ENCODE data around the gene GRAMD1C. TPM values are rescaled to one million over a fixed set of nuclear protein-coding genes. Genes with fewer than 3 reads are reported as not detected.

Gene GRAMD1C
- total RNA-seq, 1 donor from 2014 or later: 0.13 TPM

DNA sequence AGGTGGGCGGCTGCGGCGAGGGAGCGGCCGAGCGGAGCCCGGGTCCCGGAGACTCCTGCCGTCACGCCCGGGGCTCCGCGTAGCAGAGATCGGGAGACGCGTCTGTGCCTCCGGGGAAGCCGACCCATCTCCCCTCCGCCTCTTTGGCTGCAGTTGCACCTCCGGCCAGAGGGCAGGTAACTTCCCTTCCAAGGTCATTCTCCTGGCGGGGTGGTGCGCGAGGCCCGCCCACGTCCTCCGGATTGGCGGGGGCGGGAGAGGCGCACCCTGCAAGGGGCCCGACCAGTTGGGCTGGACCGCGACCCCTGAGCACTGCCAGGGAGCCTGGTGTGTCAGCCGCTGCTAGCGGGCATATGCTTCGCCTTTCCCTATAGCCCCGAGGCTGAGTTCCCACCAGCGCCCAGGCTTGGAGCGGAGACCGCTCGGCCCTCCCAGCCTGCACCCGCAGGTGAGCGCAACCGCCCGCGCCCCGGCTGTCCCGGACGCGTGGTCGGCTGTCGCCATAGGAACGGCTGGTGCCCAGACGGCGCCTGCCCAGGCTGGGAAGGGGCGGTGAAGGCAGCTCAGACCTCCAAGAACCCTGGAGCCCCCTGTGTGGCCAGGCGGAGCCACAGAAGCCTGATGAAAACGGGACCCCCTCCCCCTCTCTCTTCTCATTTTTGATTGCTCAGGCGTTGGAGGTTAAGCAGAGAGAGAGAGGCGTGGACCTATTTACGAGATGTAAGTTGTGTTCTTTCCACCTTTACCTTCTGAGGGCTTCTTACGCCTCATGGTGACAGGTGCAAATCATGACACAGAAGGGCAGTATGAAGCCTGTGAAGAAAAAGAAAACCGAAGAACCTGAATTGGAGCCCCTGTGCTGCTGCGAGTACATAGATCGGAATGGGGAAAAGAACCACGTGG is 109.7 kb downstream of the GRAMD1C start:
- DNase-seq (ENCODE audit: low read depth): no peak

DNA sequence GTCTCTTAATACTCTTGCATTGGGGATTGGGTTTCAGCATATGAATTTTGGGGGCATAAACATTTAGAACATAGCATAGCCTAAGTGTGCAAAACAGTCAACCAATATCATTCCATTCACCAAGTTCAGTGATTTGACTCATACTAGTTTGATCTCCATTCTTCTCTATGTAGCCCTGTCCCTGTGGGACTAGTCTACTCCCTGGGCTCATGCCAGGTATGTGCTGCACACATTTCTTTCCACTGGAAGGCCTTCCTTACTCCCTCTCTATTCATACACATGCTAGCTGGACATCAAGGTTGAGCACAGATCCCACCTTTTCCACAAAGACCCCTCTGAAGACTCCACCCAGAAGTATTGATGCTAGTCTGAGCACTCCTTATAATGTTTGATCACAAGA is 114.3 kb downstream of the GRAMD1C start:
- DNase-seq (ENCODE audit: low read depth): no peak

DNA sequence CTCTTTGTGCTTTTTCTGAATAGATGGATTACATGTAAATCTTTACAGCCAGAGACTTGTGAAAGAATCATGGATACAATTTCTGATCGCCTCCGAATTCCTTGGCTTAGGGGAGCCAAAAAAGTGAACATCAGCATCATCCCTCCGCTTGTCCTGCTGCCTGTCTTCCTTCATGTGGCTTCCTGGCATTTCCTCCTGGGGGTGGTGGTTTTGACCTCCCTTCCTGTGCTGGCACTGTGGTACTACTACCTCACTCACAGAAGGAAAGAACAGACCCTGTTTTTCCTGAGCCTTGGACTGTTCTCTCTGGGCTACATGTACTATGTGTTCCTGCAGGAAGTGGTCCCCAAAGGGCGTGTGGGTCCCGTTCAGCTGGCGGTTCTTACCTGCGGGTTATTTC is 115.1 kb downstream of the GRAMD1C start:
- no peak for DNase-seq (ENCODE audit: low read depth)

DNA sequence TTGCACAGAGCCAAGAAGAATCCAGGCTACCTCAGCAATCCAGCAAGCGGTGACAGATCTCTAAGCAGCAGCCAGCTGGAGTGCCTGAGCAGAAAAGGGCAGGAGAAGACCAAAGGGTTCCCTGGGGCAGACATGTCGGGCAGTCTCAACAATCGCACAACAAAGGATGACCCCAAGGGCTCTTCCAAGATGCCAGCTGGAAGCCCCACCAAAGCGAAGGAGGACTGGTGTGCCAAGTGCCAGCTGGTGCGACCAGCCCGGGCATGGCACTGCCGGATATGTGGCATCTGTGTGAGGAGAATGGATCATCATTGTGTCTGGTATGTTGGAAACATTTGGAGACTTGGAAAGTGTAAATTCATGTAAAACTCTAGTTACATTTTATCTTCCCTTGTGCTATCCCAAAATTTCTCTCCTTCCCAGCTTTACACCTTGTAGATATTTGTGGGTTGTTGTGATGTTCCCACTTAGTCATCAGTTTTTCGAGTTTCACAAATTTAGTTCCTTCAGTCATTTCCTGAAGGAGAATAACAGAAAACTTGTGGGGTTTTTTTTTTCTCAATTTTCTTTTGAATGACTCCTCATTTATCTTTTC is 115.6 kb downstream of the GRAMD1C start:
- peak; percentile 13 for DNase-seq (ENCODE audit: low read depth)

DNA sequence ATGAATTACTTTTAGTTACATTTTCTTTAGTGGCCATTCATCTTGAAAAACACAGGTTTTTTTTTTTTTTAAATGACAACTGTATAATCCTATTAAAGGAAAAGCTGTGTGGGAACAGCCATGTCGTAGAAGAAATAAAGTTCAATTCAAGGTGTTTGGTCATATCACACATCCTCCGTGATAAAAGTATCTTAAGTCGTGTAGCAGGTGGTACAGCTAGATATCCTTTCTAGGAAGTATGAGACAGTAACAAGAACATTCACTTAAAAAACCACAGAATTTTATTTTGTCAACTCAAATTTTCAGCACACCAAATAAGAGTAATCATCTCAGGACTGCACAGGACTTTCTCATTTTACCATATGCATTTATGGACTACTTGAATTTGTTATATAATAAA is 125.3 kb downstream of the GRAMD1C start:
- no peak for DNase-seq (ENCODE audit: low read depth)

DNA sequence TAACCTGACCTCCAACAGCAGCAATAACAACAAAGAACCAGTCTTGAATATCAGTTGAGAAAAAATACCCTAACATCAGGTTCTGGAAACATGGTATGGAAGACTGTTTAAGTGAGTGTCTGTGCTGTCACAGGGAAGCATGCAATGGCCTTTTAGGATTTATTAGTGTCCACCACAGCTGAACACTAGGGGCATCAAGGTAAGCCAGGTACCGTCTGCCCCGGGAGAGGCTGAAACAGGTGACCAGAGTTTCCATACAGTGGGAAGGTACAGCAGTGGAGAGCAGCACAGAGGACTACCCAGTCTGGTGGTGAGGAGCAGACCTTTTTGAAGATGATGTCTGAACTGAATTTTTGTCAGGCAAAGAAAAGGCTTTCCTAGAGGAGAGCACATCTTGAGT is 127.6 kb downstream of the GRAMD1C start:
- no peak for DNase-seq (ENCODE audit: low read depth)

DNA sequence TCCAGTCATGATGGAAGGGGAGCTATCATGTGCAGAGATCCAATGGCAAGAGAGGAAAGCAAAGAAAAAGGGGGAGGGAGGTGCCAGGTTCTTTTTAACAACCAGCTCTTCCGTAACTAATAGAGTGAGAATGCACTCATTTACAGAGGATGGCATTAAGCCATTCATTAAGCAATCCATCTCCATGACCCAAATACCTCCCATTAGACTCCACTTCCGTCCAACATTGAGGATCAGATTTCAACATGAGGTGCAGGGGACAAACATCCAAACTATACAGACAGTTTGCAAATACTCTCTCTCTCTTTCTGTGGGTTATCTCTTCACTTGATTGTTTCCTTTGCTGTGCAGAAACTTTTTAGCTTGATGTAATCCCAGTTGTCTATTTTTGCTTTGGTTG is 130.4 kb downstream of the GRAMD1C start:
- DNase-seq (ENCODE audit: low read depth): no peak

DNA sequence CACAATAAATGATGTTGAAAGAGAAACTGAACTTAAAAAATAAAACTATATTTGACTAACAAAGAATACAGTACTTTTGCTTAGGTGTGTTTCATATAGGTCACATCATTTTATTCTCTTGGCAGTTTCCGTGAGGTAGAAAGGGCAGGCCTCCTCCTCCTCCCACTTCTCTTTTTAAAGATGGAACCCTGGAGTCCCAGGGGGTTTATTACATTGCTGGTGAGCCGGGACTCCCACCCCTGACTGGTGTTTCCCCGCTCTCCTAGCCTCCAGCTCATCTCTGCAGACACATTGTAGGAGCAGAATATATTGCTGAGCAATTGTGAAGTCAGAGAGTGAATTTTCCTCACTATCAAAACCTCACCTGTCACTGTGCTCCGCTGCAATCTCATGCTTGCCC is 139.2 kb downstream of the GRAMD1C start:
- DNase-seq (ENCODE audit: low read depth): no peak

DNA sequence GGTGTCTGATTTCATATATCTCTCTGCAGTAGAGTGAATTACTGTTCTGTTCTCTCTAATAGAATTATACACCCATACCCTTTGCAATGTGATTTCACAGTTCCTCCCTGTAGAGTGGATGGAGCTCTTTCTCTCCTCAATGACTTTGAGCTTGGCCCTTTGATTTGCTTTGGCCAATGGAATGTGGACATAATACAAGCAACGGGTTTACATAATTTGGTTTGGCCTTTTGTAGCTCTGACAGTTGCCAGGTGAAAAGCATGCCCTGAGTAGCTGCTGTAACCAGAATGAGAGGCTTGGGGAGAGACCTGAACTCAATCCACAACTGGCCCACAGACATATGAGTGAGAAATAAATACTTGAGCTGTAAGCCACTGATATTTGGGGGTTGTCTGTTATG is 141.3 kb downstream of the GRAMD1C start:
- no peak for DNase-seq (ENCODE audit: low read depth)

DNA sequence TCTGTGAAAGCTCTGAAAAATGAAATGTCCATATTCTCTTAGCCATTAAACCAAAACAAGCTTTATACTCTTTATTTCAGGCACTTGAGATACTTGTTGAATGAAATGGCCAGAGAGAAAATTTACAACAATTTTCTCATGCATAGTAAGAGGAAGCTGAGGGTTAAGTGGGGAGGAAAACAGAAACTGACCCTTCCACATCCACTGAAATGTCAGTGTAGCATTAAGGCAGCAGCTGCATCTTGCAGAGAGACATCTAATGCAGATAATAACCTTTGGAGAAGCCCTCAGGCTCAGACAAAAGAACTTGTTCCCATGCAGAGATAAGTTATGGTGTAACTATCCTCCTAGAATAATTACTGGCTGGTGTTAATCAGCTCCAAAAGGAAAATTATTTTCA is 143.2 kb downstream of the GRAMD1C start:
- no peak for DNase-seq (ENCODE audit: low read depth)

DNA sequence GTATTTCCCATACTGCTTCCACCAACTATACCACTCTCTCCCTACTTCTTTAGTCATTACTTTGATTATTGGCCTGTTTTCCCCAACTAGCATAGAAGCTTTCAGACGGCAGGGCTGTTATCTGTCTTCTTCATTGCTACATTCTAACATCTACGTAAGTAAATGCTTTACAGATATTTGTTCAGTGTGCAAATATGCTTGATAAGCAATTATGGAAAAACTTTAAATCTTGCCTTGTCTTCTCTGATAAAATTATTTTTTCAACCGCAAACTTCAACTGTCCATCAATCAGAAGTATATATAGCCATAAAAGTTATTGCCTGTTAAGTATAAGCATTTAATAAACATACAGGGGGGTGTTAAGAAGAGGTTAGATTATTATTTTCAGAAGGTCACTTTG is 145.0 kb downstream of the GRAMD1C start:
- DNase-seq (ENCODE audit: low read depth): no peak

DNA sequence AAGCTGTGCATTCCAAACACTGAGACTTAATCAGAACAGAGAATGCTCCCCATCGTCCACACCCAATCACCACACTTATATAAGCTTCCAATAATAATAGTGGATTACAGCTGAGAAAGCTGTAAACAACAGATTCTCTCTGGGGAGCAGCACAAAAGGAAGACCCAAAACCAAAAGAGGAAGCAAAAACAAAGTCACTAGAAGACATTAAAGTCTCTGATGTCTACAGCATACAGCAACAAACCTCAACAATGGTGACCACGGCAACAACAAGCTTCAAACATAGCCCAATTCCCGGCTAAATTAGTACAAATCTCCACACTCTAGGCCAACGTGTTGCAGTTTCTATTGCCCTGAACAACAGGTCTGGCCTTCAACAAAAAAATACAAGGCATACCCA is 147.0 kb downstream of the GRAMD1C start:
- DNase-seq (ENCODE audit: low read depth): no peak

Other genes starting within 250 kb of the GRAMD1C start
- 22.5 and 23.7 TPM in 2 replicates for gene USF3, start 142.1 kb upstream of the GRAMD1C start, total RNA-seq
- gene NAA50, start 92.5 kb upstream of the GRAMD1C start, total RNA-seq: 188 and 263 TPM in 2 replicates
- gene ATP6V1A, start 91.8 kb upstream of the GRAMD1C start, total RNA-seq: 54.7 and 59.6 TPM in 2 replicates
- 0.11 TPM in 1 of 2 replicates, not detected in the other for gene ZDHHC23, start 109.2 kb downstream of the GRAMD1C start, total RNA-seq
- 1.4 TPM in 2 replicates for gene CCDC191, start 217.7 kb downstream of the GRAMD1C start, total RNA-seq
- gene QTRT2, start 217.9 kb downstream of the GRAMD1C start, total RNA-seq: 8.0 and 12.4 TPM in 2 replicates